Activated naive CD4-positive, alpha-beta T cell treated with anti-CD3 and anti-CD28 coated beads, Interleukin-2, amount 50 U/mL, for 24 hours (primary cell): ENCODE data around the gene NPHS1.
"Not testable (repeated sequence)": the region's sequence is repeated elsewhere in the genome, so short reads cannot be mapped to it uniquely, and the experiment has no call there.

ENCODE experiments used
- H3K27ac Mint-ChIP-seq: one replicate; pipeline ENCODE4 v1.8.0; 2021; ENCODE audit warnings: mild to moderate bottlenecking, mixed read lengths
- H3K27me3 Mint-ChIP-seq: one replicate; pipeline ENCODE4 v1.8.0; 2021; ENCODE audit warnings: mixed read lengths
- H3K36me3 Mint-ChIP-seq: one replicate; pipeline ENCODE4 v1.8.0; 2021; ENCODE audit warnings: mixed read lengths
- H3K4me1 Mint-ChIP-seq: one replicate; pipeline ENCODE4 v1.8.0; 2021; ENCODE audit warnings: mixed read lengths
- H3K4me3 Mint-ChIP-seq: one replicate; pipeline ENCODE4 v1.8.0; 2021; ENCODE audit warnings: mild to moderate bottlenecking, mixed read lengths
- H3K9me3 Mint-ChIP-seq: one replicate; pipeline ENCODE4 v1.8.0; 2021; ENCODE audit warnings: mixed read lengths

NPHS1 gene

GRCh38 chr19:35845215-35846037, 6.9 kb downstream of the NPHS1 start:
- Mint-ChIP-seq H3K27ac (no peak overlapping the region), H3K9me3 (no peaks in the 10 kb centered on the region), H3K4me1 (peaks cover 20% of the 10 kb centered on the region), H3K4me3 (peak overlapping the region; percentile 77), H3K36me3 (peaks cover 2% of the 10 kb centered on the region), H3K27me3 (peaks cover 41% of the 10 kb centered on the region)

GRCh38 chr19:35844482-35845214, 7.7 kb downstream of the NPHS1 start:
- no peaks in the 10 kb centered on the region for H3K9me3 Mint-ChIP-seq
- H3K27me3 Mint-ChIP-seq, result peaks cover 41% of the 10 kb centered on the region
- peaks cover 20% of the 10 kb centered on the region for H3K4me1 Mint-ChIP-seq
- H3K4me3 Mint-ChIP-seq, result peak overlapping the region; percentile 77
- peaks cover 2% of the 10 kb centered on the region for H3K36me3 Mint-ChIP-seq
- no peak overlapping the region for H3K27ac Mint-ChIP-seq

- Mint-ChIP-seq H3K27me3 (peaks cover 38% of the 10 kb centered on the region), H3K9me3 (no peaks in the 10 kb centered on the region), H3K4me3 (no peak overlapping the region), H3K27ac (no peak overlapping the region), H3K36me3 (peaks cover 2% of the 10 kb centered on the region), H3K4me1 (peaks cover 20% of the 10 kb centered on the region)
These were observed 8.4 kb downstream of the NPHS1 start for GRCh38 chr19:35843676-35844481.

- Mint-ChIP-seq H3K4me1 (peaks cover 20% of the 10 kb centered on the region), H3K36me3 (peaks cover 2% of the 10 kb centered on the region), H3K9me3 (no peaks in the 10 kb centered on the region), H3K4me3 (no peak overlapping the region), H3K27me3 (peaks cover 33% of the 10 kb centered on the region), H3K27ac (no peak overlapping the region)
These were observed 9.5 kb downstream of the NPHS1 start for GRCh38 chr19:35842666-35843272.

- Mint-ChIP-seq H3K36me3 (peaks cover 2% of the 10 kb centered on the region), H3K27me3 (peaks cover 34% of the 10 kb centered on the region), H3K4me3 (no peak overlapping the region), H3K4me1 (peaks cover 20% of the 10 kb centered on the region), H3K27ac (no peak overlapping the region), H3K9me3 (no peaks in the 10 kb centered on the region)
These were observed 10.2 kb downstream of the NPHS1 start for GRCh38 chr19:35841961-35842595.

- peaks cover 22% of the 10 kb centered on the region for H3K27me3 Mint-ChIP-seq
- H3K4me1 Mint-ChIP-seq, H3K9me3 Mint-ChIP-seq, H3K27ac Mint-ChIP-seq, H3K4me3 Mint-ChIP-seq, H3K36me3 Mint-ChIP-seq: not testable (repeated sequence)
These were observed 16.2 kb downstream of the NPHS1 start for GRCh38 chr19:35836096-35836495.

DNA sequence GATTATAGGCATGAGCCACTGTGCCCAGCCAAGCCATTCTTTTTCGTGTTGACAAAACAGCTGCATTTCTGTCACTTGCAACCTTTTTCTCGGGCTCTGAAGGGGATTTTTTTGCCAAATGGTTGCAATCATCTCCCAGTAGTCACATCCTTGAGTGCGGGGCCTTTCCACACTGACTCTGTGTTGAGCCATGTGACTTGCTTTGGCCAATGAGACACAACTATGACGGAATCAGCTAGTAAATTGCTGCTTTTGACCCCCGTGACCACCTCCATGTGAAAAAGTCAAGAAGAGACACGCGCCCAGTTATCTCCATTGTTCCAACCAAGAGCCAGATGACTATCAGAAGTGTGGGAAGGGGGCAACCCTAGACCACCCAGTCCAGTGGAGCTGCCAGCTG, 18.3 kb downstream of the NPHS1 start:
- Mint-ChIP-seq H3K4me1 (no peaks in the 10 kb centered on the region), H3K9me3 (no peaks in the 10 kb centered on the region), H3K27ac (no peak overlapping the region), H3K27me3 (peaks cover 24% of the 10 kb centered on the region), H3K4me3 (no peak overlapping the region), H3K36me3 (no peaks in the 10 kb centered on the region)

- peaks cover 26% of the 10 kb centered on the region for H3K27me3 Mint-ChIP-seq
These were observed 20.2 kb downstream of the NPHS1 start for GRCh38 chr19:35832054-35832453.

DNA sequence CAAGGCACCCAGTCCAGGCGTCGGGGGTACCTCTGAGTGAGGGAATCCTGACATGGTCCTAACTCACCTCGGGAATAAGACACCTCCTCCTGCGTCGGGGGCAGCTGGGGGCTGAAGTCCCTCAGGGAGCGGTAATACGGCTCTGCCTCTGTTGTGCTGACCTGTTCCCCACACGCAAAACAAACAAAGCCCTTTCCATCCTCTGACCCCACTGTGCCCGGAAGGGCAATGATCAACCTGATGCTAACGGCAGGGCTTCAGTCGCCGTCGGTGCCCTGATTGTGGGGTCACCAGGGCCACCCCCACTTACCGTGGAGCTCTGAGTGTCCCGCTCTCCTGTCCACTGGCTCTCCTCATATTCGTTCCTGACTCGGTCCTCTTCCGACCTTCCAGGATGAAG, 21.3 kb downstream of the NPHS1 start:
- Mint-ChIP-seq H3K27me3 (peaks cover 25% of the 10 kb centered on the region), H3K9me3 (no peaks in the 10 kb centered on the region), H3K4me3 (no peak overlapping the region), H3K36me3 (no peaks in the 10 kb centered on the region), H3K4me1 (no peaks in the 10 kb centered on the region), H3K27ac (no peak overlapping the region)

More at GRCh38 chr19:35832054-35832453, 20.2 kb downstream of the NPHS1 start:
- no peaks in the 10 kb centered on the region for H3K9me3 Mint-ChIP-seq
- H3K27ac Mint-ChIP-seq, result no peak overlapping the region
- H3K4me3 Mint-ChIP-seq, result no peak overlapping the region
- no peaks in the 10 kb centered on the region for H3K36me3 Mint-ChIP-seq
- H3K4me1 Mint-ChIP-seq, result no peaks in the 10 kb centered on the region

- no peaks in the 10 kb centered on the region for H3K4me1 Mint-ChIP-seq
- peak overlapping the region; percentile 36 for H3K27ac Mint-ChIP-seq
- H3K4me3 Mint-ChIP-seq, result no peak overlapping the region
- no peaks in the 10 kb centered on the region for H3K36me3 Mint-ChIP-seq
- H3K27me3 Mint-ChIP-seq, result peaks cover 26% of the 10 kb centered on the region
- H3K9me3 Mint-ChIP-seq, result no peaks in the 10 kb centered on the region
These were observed 23.5 kb downstream of the NPHS1 start for GRCh38 chr19:35828692-35829301.

DNA sequence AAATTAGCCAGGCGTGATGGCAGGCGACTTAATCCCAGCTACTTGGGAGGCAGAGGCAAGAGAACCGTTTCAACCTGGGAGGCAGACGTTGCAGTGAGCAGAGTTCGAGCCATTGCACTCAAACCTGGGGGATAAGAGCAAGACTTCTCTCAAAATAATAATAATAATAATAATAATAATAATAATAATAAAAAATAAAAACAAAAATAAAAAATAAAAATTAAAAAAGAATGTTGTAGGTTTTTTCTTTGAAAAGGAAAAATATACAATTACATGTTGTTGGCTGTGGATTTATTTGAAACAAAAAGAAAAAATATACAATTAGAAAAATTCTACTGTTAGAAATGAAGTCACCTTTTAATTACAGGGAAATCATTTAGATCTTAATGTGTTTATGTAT, 28.2 kb downstream of the NPHS1 start:
- H3K4me1 Mint-ChIP-seq, result no peaks in the 10 kb centered on the region
- H3K36me3 Mint-ChIP-seq, result no peaks in the 10 kb centered on the region
- no peaks in the 10 kb centered on the region for H3K9me3 Mint-ChIP-seq
- no peak overlapping the region for H3K27ac Mint-ChIP-seq
- H3K27me3 Mint-ChIP-seq, result peaks cover 19% of the 10 kb centered on the region
- no peak overlapping the region for H3K4me3 Mint-ChIP-seq

GRCh38 chr19:35822579-35822978, 29.7 kb downstream of the NPHS1 start:
- H3K27me3 Mint-ChIP-seq, result peaks cover 14% of the 10 kb centered on the region
- H3K27ac Mint-ChIP-seq, result no peak overlapping the region
- no peaks in the 10 kb centered on the region for H3K9me3 Mint-ChIP-seq
- no peak overlapping the region for H3K4me3 Mint-ChIP-seq
- no peaks in the 10 kb centered on the region for H3K36me3 Mint-ChIP-seq
- H3K4me1 Mint-ChIP-seq, result no peaks in the 10 kb centered on the region

GRCh38 chr19:35818445-35818844, 33.9 kb downstream of the NPHS1 start:
- no peaks in the 10 kb centered on the region for H3K36me3 Mint-ChIP-seq
- H3K9me3 Mint-ChIP-seq, result no peaks in the 10 kb centered on the region
- H3K4me3 Mint-ChIP-seq, result no peak overlapping the region
- peaks cover 10% of the 10 kb centered on the region for H3K27me3 Mint-ChIP-seq
- no peak overlapping the region for H3K27ac Mint-ChIP-seq
- no peaks in the 10 kb centered on the region for H3K4me1 Mint-ChIP-seq

- Mint-ChIP-seq H3K9me3 (no peaks in the 10 kb centered on the region), H3K36me3 (no peaks in the 10 kb centered on the region), H3K27ac (no peak overlapping the region)
These were observed 35.5 kb downstream of the NPHS1 start for GRCh38 chr19:35816846-35817245.

GRCh38 chr19:35816262-35816661, 36.0 kb downstream of the NPHS1 start:
- Mint-ChIP-seq H3K4me1 (no peaks in the 10 kb centered on the region), H3K27me3 (peaks cover 7% of the 10 kb centered on the region), H3K27ac (no peak overlapping the region), H3K9me3 (no peaks in the 10 kb centered on the region), H3K4me3 (no peak overlapping the region), H3K36me3 (no peaks in the 10 kb centered on the region)

More at GRCh38 chr19:35816846-35817245, 35.5 kb downstream of the NPHS1 start:
- H3K4me3 Mint-ChIP-seq, result no peak overlapping the region
- H3K27me3 Mint-ChIP-seq, result peaks cover 7% of the 10 kb centered on the region
- H3K4me1 Mint-ChIP-seq, result no peaks in the 10 kb centered on the region
